GM19193 (cell line): Measurements from ENCODE around the gene ITM2C.

ENCODE experiments used
- POLR2A ChIP-seq: IDR thresholded peaks from 4 replicates; pipeline ENCODE4 v1.6.1; 2011; ENCODE audit not compliant: insufficient read depth, insufficient read length; ENCODE audit errors: extremely low read depth

Gene ITM2C

DNA sequence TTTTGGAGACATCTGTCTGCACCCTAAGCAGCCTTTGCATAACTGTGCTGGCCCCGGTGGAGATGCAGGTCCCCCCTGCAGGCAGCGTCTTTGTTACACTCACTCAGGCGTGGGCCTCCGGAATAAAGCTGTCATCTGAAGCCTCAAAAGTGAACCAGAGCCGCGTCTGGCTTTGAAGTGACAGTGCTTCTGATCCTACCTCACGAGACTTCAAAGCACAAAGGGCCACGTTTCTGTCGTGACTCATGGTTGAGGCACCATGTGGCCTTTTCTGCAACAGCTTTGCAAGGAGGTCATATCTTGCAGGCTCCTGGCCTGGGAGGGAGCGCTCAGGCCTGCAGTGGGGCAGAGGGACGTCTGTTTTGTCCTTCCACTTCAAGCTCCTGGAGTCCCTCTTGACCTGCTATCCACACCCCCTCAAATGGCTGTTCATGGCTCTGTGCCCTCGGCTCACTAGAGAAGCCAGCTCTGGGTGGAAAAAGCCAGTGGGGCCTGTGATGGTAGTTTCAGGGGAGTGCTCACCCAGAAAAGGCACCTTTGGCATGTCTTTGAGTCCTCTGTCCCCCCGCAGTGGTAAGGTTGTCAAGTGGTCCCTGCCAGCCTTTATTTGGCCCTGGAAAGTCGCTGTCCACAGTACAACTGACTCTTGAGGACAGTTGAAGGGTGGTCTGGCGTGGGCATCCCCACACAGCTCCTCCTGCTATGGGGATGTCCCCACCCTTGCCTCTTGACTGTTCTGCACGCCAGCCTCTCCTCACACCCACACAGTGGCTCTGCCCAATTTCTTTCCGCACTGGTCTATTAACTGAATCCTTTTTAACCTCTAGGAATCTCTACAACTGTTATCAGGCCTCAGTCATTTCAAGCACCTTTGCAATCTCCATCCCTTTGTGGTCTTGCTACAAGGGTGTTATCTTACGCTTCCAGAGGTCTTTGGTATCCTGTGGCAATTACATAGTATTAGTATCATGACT lies 41.0 kb downstream of the ITM2C start:
- TF ChIP-seq POLR2A, result no peak

DNA sequence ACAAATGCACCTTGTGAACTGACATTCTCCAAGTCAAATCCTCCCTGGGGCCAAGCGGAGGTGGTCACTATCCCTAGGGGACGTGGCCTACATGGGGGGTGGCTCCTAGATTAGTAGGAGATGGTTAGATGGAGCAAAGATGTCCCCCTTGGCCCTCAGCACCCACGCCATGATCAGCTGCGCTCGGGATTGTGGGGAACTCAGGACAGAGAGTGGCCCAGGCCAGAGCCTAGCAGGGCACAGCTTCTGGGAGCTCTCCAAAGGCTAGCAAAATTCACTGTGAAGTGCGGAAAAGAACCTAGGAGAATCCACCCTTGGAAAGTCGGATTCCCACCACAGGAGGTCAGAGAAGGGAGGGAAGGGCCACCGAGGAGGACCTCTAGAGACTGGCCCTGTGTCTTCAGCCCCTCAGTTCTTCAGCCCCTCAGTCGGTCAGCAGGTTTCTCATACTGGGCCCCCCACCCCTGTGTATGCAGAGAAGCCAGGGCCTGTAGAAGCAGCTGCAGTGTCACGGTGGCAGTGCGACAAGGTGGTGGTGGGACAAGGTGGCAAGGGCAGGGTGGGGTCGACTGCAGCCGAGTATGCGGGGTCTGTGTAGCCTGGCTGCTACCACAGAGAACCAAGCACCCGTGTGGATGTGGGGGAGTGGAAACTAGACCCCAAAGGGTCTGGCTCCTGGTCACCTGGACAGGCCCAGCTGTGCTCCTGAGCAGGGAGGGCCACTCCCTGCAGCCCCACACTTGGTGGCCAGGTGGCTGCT lies 41.9 kb downstream of the ITM2C start:
- TF ChIP-seq POLR2A, result no peak

DNA sequence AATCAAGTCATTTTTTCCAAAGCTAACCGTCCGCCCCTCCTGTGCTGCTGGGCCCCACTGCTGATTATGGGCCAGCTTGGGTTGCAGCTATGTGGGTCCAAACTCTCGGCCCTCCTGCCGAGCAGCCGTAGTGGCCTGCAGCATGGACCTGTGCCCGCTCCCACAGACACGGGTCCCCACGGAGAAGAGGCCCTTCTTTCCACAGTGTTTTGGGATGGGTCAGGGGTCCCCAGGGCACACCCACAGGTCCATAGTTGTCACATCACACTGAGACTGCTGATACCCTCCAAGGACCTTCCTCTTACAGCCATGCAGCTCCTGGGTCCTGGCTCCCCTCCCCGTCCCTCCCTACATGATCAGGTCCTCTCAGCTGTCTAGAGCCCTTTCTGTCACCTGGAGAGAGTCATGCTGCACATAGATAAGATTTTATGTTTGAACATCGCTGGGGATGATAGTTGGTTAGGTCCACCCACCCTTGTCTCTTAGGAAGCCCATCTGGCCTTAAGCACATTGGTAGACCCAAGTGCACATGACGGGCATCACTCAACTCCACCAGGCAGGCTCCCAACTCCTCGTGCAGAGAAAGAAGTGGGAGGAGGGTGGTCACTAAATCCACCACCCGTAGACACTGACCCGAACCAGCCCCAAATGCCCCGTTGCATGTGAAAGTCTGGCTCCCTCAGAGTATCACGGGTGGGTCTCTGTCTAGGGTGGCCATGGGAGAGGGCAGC lies 42.8 kb downstream of the ITM2C start:
- TF ChIP-seq POLR2A, result no peak

DNA sequence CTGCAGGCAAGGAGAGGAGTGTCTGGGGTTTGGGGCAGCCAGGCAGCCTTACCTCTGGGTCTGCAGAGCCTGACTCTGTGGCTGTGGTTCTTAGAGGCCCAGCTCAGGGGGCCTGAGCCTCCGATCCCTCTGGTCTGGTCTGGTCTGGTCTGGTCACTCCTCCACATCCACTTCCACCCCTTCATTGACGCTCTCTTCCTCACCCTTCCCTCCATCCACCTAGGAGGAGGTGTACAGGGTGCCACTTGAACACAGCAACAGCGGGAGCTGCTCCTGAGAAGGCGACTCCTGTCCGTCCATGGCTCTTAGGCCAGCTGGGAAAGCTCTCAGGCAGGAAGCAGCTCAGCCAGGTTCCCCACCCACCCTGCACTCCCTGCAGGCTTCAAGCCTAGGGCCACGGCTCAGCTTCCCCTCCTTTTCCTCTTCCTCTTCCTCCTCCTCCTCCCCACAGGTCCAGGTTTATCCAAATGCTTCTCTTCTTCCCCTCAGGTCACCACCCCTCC lies 43.4 kb downstream of the ITM2C start:
- no peak for TF ChIP-seq POLR2A

DNA sequence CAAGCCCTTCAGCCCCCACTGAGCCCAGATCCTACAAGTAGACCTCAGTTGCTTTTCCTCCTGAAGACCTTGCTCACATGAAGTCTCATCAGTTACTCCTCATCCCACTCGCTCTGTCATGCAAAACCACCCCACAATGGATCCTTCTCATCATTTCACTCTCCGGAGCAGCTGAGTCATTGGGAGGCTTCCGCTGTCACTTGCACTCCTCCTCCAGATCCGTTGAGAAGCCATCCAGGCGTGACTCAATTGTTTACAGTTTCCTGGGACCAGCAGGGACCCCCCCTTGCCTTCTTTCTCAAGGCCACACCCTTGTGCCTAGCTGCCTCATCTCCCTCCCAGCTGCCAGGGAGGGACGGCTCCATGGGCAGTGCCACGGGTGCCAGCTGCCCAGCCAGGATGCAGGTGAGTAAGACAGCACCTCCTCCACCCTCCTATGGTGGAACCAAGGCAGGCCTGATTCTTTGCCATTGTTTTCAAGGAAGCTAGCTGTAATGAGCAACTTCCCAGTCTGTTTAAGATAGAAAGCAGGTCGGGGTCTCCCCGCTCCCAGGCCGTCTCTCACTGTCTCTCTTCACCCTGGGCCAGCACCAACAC lies 44.0 kb downstream of the ITM2C start:
- TF ChIP-seq POLR2A, result no peak

DNA sequence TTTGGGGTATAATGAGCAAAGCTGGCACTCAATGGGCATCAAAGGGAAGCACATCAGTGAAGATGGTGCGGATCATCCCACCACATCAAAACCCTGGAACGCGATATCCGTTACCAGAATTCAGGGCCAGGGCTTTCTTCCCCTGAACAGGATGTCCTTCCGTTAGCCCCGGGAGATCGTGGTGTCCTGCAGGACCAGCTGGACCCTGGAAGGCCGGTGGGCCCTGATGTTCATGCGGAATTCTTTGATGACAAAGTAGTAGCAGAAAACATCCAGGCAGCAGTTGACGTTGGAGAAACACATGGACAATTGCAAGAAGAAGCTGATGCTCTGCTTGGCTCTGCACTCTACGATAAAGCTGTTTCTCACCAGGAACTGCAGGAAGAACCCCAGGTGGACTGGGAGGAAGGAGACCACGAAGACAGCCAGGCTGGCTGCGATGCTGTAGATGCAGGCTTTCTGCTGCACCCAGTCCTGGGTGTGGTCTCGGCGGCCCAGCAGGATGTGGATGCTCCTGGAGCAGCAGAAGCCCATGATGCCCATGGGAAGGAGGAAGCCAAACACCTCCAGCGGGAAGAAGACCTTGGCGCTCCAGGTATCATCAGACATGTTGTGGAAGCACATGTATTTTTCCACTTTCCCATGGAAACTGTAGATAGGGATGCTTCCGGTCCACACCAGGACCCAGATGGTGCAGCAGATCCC lies 45.3 kb downstream of the ITM2C start:
- TF ChIP-seq POLR2A, result no peak

DNA sequence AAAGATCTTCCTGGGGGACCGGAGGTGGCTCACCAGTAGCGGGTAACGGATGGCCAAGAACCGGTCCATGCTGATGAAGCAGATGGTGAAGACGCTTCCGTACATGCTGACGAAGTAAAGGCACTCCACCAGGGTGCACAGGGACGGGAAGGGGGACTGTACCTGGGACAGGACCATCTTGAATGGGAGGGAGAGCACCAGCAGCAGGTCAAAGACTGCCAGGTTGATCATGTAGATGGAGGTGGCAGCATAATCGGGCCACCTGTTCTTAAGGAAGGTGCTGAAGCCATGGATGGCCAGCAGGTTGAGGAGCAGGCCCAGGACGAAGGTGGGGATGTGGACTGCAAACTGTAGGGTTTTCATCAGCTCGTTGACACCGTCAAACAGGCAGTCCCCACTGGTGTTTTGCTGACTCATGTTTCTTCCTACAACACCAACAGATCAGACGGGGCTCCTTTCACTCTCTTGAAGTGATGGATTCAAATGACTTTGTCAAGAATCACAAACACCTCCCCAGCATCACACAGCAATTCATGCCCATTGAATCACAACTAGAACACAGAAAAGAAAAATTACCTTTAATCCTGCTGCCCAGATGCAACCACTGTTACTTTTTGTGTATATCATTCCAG lies 45.9 kb downstream of the ITM2C start:
- no peak for TF ChIP-seq POLR2A

DNA sequence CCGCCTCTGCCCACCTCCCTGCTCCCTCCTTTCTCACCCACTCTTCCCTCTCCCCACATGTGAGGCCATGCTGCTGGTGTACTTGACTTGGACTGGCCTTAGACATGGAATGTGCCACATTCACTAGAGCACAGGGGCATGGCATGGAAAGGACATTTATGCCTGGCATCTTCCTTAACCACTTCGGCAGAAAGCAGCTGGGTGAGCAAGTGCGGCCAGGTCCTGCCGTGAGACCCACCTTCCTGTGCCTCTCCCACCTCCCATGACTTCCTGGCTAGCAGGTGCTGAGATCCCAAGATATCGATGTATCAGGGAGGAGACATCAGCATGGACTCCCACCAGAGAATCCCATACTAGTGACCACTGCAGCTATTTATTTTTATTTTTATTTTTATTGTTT lies 47.3 kb downstream of the ITM2C start:
- TF ChIP-seq POLR2A, result no peak

DNA sequence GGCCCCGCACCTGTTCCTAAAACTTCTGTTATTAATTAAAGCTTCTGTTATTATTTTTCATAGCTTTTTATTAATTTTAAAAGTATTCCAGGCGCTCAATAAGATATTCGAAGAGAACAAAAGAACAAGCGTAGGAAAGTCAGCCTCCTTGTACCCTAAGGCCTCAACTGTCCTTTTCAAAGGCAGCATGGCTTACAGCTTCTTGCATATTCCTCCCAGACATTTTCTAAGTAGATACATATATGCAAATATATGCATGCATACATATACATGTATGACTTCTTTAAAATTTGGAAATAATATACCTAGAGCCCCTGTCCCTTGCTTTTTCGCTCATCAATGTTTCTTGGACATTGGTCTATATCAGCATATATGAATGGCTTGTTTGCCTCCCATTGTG lies 48.0 kb downstream of the ITM2C start:
- no peak for TF ChIP-seq POLR2A

DNA sequence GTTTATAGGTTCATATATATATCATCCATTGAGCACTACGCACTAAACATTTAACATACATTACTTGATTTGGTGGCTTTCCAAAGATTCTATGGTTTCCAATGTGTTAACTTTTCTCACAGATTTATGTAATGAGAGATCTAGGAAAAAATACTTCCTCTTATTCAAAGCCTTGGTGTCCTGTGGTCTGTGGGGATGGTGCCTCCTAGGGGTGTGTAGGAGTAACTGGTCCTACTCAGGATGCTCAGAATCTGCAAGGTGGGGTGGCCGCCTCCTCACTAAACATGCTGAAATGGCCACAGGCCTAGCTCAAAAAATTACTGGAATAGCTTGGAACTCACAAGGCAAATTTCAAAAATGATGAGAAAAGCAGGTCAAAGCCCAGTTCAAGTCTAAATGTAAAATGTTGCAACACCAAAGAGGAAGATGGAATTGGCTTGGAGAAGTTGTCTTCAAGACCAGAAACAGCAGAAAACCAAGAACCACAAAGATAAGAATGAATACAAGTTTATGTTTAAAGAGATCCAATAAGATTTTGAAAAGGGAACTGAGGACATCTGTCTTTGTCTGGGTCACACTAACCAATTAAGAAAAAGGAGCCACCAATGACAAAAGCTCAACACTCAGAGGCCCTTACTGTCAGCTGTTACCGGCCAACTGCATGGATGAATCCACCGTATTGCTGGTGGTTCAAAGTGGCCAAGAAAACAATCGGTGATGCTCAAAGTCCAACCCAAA lies 48.8 kb downstream of the ITM2C start:
- no peak for TF ChIP-seq POLR2A

DNA sequence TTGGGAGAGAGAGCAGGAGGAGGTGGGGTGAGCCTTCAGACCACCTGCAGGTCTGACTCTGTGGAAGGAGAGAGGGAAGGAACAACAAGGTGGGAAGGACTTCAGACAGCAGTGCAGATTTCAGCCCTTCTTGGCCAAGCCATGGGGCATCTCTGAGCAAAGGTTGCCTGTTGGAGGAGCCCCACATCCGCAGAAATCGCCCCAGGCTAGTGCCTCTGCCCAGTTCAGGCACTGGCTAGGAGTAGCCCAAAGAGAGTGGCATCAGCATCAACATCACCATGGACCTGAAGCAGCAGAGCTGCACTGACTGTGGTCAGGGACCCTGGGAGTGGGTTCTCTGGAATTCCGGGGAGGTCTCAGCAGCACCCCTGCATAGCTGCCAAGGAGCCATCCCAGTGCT lies 50.1 kb downstream of the ITM2C start:
- no peak for TF ChIP-seq POLR2A

DNA sequence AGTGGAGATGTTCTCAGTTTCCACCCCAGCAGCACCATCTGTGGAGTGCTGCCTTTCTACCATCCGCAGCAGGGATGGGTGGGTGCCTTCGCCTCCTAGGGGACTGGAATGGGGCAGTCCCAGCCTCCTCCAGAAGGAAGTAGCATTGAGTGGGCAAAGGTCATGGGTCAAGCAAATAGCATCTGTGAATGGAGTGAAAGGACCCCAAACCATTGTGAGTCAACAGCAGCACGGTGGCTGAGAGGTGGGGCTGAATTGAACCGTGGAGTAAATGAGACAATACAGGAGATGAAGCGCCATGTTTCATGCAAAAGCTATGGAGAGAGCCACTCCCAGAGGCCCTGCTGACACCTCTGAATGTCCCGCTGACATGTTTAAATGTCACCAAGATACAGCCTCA lies 50.6 kb downstream of the ITM2C start:
- TF ChIP-seq POLR2A, result no peak

DNA sequence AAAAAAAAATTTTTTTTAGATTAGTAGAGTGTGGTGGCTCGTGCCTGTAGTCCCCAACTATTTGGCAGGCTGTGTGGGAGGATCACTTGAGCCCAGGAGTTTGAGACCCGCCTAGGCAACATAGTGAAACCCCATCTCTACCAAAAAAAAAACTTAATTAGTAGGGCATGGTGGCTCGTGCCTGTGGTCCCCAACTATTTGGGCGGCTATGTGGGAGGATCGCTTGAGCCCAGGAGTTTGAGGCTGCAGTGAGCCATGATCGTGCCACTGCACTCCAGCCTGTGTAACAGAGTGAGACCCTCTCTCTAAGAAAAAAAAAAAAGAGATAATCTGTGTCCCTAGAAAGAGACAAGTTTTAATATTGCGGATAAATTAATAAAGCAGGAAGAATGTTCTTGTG lies 51.5 kb downstream of the ITM2C start:
- no peak for TF ChIP-seq POLR2A
